GM13976 (cell line): Measurements from ENCODE around the gene BUD31.

Experiments
- DNase-seq: peaks from one replicate; pipeline ENCODE4 v3.0.0; 2012; ENCODE audit warnings: low spot score
- CTCF ChIP-seq: IDR thresholded peaks from 2 replicates; pipeline ENCODE4 v1.5.1; 2012; ENCODE audit warnings: borderline replicate concordance, mild to moderate bottlenecking; ENCODE audit not compliant: insufficient read depth; ENCODE audit errors: extremely low read depth, missing control alignments, control extremely low read depth
- in situ Hi-C: fragments of 300-500 bp; cut with MboI; formaldehyde crosslinking; loops from one replicate; pipeline ENCODE4 v1.12.0; 2022; ENCODE audit warnings: low sequenced_read_pairs, mixed read lengths, inconsistent platforms; ENCODE audit not compliant: unreplicated experiment

The BUD31 gene

GRCh38 chr7:99461221-99461620 is 52.5 kb downstream of the BUD31 start:
- DNase-seq, result no peak
- in situ Hi-C loops, result no loop called here
- TF ChIP-seq CTCF, result no peak

- no peak for TF ChIP-seq CTCF
- DNase-seq, result no peak
- in situ Hi-C loops, result no loop called here
Observed at GRCh38 chr7:99465421-99465768, 56.6 kb downstream of the BUD31 start.

GRCh38 chr7:99468336-99468918 is 59.7 kb downstream of the BUD31 start:
- no peak for TF ChIP-seq CTCF
- in situ Hi-C loops, result no loop called here

More at GRCh38 chr7:99468336-99468918, 59.7 kb downstream of the BUD31 start:
- no peak for DNase-seq
